Epithelial cell of prostate (primary cell): Measurements from ENCODE around the gene KCNJ10.
A peak's percentile ranks its signal among the peaks of the same experiment; 100 is the strongest.

Experiments
- DNase-seq: peaks from one replicate; pipeline ENCODE4 v3.0.0-alpha.2; 2011; ENCODE audit warnings: low read depth, low spot score
- H3K27ac ChIP-seq: fragments of 450-650 bp; 2 replicates; pipeline ENCODE4 v1.5.1; 2017; ENCODE audit warnings: mild to moderate bottlenecking

The KCNJ10 gene

DNA sequence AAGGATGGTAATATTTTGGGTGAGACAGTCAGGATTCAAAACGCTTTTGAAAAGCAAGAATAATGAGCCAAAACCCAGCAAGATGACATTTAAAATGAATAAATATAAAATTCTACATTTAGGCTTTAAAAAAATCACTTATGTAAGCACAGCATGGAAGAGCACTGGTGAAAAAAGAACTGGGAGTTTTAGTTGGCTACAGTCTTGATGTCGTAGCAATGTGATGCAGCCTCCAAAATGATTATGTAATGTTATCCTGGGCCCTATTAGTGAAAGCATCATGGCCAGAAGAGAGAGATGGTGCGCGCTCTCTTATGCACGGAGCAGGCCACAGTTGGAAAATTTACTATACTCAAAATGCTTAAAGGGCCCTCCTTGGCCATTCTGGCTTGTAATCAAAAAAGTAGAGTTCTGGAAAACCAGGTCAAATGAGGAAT, 16.5 kb upstream of the KCNJ10 start:
- no peak for DNase-seq

DNA sequence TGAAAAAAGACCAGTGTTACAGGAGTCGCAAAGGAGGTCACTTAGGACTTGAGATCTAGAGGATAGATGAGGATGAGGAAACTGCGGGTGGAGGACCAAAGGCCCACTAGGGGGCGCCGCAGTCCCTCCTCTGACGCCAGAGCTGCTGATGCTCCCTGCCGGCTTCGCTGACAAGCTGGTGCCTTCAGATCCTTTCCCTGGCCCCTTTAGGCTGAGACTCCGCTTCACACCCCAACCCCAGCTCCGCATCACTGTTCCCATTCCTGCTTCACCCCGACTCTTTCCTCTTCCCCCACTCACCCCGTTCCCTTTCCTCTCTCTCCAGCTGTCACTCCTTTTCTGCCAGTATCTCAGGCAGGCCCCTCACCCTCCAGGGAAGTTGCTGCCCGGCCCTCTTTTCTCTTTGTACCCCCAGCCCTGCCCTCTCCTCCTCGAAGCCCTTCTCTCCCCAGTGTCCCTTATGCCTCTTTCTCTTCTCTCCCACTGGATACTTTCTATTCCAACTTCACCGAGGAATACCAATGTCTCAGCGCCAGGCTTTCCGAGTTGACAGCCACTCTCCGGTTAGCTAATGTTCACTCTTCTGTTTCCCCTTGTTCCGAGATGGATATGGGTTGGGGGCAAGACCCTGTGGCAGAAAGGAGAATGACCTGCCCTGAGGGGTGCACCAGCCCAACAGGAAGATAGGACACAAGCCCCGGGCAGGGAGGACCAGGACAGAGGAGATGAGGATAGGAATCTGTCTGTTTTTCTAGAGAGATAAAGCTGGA, 15.9 kb upstream of the KCNJ10 start:
- no peak overlapping the region for H3K27ac ChIP-seq
- DNase-seq: no peak

More for the DNA sequence above, 16.5 kb upstream of the KCNJ10 start:
- H3K27ac ChIP-seq: no peak overlapping the region

DNA sequence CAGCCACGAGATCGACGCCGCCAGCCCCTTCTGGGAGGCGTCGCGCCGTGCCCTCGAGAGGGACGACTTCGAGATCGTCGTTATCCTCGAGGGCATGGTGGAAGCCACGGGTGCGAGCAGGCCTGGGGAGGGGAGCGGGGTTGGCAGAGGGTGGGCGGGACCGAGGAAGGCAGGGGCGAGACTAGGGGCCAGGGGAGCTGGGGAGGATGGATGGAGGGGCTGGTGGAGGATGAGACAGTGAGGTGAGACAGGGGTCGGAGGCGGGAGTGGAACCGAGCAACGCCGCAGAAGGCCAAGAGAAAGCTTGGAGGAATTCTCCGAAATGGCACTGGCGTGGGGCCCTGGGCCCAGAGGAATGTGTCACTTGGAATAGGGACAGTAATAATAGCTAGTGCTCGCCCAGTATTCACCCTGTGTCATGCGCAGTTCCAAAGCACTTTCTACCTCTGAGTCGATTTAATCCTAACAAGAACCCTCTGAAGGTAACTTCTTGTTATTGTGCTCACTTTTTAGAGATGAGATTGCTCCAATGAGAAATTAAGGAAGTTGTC, 14.9 kb upstream of the KCNJ10 start:
- no peak overlapping the region for H3K27ac ChIP-seq
- DNase-seq: no peak

DNA sequence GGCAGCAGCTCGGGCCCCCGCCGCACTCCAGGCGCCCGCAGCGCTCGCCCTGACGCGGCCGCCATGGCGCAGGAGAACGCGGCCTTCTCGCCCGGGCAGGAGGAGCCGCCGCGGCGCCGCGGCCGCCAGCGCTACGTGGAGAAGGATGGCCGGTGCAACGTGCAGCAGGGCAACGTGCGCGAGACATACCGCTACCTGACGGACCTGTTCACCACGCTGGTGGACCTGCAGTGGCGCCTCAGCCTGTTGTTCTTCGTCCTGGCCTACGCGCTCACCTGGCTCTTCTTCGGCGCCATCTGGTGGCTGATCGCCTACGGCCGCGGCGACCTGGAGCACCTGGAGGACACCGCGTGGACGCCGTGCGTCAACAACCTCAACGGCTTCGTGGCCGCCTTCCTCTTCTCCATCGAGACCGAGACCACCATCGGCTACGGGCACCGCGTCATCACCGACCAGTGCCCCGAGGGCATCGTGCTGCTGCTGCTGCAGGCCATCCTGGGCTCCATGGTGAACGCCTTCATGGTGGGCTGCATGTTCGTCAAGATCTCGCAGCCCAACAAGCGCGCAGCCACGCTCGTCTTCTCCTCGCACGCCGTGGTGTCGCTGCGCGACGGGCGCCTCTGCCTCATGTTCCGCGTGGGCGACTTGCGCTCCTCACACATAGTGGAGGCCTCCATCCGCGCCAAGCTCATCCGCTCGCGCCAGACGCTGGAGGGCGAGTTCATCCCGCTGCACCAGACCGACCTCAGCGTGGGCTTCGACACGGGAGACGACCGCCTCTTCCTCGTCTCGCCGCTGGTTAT, 14.2 kb upstream of the KCNJ10 start:
- no peak overlapping the region for H3K27ac ChIP-seq
- DNase-seq: peak; percentile 49

DNA sequence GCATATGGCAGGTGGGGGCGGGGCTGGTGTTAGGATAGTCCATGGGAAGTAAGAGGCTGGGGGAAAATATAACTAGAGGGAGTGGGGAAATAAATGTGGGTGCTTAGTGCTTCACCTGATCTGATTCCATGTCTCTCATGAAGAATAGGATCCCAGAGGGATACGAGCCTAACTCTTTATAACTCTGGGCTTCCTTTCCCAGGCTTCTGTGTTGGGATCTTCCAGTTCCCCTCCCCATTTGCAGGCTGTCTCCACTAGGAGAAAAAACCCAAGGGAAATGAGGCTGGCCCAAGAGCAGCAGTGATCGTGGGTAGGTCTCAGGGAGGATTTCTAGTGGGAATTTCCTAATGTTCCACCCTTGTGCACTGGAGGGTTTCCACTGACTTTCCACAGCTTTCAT, 13.0 kb upstream of the KCNJ10 start:
- DNase-seq: no peak
- no peak overlapping the region for H3K27ac ChIP-seq

- DNase-seq: no peak
These were observed 12.5 kb upstream of the KCNJ10 start for GRCh38 chr1:160082487-160082886.

GRCh38 chr1:160081261-160081936, 11.4 kb upstream of the KCNJ10 start, which contains the start of gene KCNJ9:
KCNJ9 (plus strand) TSS chr1:160081538; CDS start chr1:160084031, 2,493 bp downstream.
- no peak for DNase-seq
- no peak within 1 kb of the TSS for H3K27ac ChIP-seq

More at GRCh38 chr1:160082487-160082886, 12.5 kb upstream of the KCNJ10 start:
- H3K27ac ChIP-seq: no peak overlapping the region

DNA sequence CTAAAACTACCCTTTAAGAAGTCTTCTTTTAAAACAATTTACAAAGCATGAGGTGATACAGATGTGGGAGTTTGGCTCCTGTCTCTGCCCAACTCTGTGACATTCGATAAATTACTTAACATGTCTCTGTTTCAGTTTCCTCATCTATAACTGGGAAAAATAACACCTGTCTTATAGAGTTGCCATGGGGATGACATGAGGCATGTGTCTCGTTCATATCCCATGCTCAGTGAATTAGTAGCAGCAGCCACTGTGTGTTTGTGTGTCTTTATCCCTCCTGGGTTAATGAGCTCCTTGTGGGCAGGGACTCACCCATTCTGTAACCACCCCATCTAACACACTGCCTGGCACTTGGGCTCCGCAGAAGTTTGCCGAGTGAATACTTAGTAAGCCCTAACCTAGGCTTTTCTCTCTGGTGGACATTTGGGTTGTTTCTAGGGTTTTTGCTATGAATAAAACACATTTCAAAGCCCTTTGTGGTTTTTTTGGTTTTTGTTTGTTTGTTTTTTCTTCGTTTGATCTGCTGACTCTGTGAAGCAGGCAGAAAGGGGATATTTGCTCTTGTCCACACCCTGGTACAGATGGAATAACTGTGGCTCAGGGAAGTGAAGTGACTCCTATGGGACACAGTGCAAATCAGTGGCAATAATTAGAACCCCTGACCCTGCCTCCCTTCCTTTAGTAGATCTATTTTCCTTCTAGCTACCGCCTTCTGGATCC, 10.6 kb upstream of the KCNJ10 start:
- DNase-seq: no peak
- no peak overlapping the region for H3K27ac ChIP-seq

- no peak for DNase-seq
- H3K27ac ChIP-seq: no peak overlapping the region
These were observed 9.5 kb upstream of the KCNJ10 start for GRCh38 chr1:160079448-160079847.

DNA sequence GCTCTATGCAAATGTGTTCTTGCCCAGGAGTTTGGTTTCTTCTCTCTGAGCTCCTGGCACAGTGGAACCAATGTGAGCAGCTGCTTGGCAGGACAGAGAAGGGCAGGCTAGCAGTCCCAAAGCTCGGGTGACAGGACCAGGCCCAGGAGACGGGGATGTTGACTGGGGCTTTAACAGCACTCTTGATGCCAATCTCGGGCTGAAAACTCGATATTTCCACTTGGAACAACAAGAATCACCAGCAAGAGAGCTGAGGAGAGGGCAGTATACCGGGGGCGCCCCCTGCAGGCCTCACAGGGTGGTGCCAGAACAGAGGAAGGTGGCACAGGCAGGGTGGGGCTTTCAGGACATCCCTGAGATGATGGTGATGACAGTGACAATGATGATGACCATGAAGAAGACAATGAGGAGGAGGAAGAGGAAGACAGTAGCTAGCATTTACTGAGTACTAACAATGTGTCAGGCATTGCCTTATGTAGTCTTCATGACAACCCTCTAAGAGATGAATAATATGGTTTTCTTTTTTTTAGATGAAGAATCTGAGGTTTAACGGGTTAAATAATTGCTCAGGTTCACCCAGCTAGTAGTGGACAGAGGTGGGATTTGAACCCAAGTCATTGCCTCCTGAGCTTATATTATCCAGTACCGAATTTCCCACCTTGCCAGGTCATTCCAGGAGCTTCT, 8.7 kb upstream of the KCNJ10 start:
- H3K27ac ChIP-seq: no peak overlapping the region
- no peak for DNase-seq

GRCh38 chr1:160077486-160077885, 7.5 kb upstream of the KCNJ10 start:
- no peak overlapping the region for H3K27ac ChIP-seq
- no peak for DNase-seq

DNA sequence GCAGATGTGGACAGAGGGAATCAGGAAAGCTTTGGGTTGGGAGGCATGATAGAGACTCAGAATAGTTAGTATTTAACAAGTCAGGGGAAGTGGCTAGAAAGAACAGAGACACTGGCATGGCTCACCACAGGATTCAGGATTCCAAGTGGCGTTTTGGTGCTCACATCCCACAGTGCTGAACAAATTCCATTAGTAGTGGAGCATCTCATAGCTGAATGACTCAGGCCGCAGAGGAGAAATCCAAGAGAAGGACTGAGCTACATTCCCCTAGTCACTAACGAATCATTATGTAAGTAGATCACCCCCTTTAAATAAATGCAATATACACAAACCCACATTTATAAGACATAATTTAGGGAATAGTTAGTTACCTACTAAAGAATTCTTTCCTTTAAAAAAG, 6.3 kb upstream of the KCNJ10 start:
- H3K27ac ChIP-seq: no peak overlapping the region
- DNase-seq: no peak

DNA sequence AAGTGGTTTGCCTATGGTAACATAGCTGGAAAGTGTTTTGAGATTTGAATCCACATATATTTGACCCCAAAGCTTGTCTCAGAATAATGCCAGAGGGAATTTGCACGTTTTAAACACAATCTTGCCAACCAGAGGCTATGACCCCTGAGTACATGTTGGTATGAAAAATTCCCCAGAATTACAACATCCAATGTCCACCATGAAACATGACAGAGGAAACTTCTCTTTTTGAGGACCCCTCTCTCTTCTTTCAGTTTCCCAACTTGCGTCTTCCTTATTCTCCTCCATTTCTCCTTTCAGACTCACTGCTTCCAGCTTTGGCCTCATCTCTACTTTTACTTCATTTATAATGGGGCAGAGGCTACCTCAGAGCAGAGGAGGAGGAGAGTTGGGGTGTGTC, 5.9 kb upstream of the KCNJ10 start:
- no peak for DNase-seq
- no peak overlapping the region for H3K27ac ChIP-seq

GRCh38 chr1:160074865-160075264, 4.9 kb upstream of the KCNJ10 start:
- no peak overlapping the region for H3K27ac ChIP-seq
- DNase-seq: no peak

- DNase-seq: no peak
- no peak overlapping the region for H3K27ac ChIP-seq
These were observed 1.3 kb upstream of the KCNJ10 start for GRCh38 chr1:160071289-160071688.

DNA sequence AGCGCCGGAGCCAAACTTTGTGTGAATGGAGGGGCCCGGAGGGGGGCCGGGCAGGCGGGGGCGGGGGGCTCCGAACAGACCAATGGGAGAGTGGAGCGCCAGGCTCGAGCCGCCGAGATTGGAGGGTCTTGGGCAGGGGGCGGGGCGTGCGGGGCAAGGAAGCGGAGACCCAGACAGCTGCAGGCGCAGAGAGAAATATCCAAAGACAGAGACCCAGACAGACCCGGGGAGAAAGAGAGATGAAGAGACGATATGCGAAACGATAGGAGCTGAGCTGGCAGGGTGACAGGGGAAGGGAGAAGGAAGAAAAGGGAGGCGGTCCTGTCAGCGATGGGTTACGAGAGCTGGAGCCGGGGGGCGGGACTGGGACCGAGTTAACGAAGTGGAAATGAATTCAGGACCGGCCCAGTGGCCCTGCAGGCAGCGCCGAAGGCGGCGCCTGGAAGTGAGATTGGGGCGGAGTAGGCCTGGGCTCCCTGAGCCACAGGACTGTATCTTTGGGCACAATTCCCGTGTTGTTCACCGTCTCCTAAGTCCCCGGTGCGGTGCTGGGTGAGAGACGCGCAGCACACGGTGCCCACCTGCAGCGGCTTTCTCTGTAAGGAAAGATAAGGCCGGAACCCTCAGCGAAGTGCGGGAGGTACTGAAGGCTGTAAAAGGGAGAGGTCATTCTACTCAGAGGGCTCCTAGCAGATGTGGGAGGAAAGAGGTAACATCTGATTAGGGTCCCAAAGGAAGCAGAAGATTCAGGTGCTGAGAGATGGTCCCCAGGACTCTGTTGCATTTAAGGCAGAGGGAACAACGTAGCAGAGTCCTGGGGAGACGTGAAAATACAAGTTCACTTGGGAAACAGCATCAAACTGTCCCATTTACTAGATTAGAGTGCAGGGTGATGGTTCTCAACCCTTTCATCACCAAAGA, 543 bp upstream of the KCNJ10 start:
- DNase-seq: no peak
- H3K27ac ChIP-seq: no peak overlapping the region

DNA sequence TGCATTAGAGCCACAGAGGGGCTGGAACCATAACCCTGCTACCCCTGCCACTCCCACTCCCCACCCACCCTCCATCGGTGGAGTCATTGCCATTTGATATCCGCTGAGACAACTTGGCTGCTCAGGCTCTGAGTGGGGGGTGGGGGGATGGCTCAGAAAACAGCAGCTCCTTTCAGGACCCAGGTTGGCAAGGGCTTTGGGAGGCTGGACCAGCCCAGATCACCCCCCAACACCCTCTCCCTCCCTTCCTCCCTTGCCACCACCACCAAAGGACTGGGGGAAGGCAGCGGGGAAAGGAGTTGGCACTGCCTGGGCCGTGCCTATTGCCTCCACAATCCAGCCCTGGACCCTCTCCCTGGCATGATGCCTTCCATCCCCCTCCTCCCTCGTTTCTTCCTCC, 1.7 kb downstream of the KCNJ10 start:
- no peak overlapping the region for H3K27ac ChIP-seq
- no peak for DNase-seq
